K562 (cell line): ENCODE data around the gene TUBG2. TPM values are rescaled to one million over a fixed set of nuclear protein-coding genes. Genes with fewer than 3 reads are reported as not detected.

Source experiments
- EP400 ChIP-seq: fragments of 450-650 bp; IDR thresholded peaks from 2 replicates; pipeline ENCODE4 v1.6.1; 2017; ENCODE audit warnings: antibody characterized with exemption, mild to moderate bottlenecking, moderate library complexity
- ETV6 ChIP-seq, 3 experiments: fragments of 150-350 bp in 1 of 3; sonication (generic) in 1 of 3; formaldehyde crosslinking in 1 of 3; IDR thresholded peaks; 2 replicates each; pipeline versions ENCODE4 v1.6.1 to v1.8.0; 2014 to 2022; ENCODE audit warnings: borderline replicate concordance in 2 of 3, low read depth in 2 of 3, antibody characterized with exemption in 1 of 3, low read length in 1 of 3, mild to moderate bottlenecking in 1 of 3, missing genetic modification reagents in 1 of 3
- GABPB2 ChIP-seq: fragments of 250-450 bp; sonication (Bioruptor Pico); conservative IDR thresholded peaks from 2 replicates; pipeline ENCODE4 v1.5.1; 2021; ENCODE audit warnings: mild to moderate bottlenecking
- KAT2B ChIP-seq: IDR thresholded peaks from one replicate; pipeline ENCODE4 v1.6.1; 2012; ENCODE audit warnings: low read depth, mild to moderate bottlenecking, control low read depth, inconsistent platforms, low read length, moderate library complexity
- KDM2B ChIP-seq: fragments of 250-450 bp; sonication (Bioruptor Pico); IDR thresholded peaks from 2 replicates; pipeline ENCODE4 v1.8.0; 2021; ENCODE audit warnings: mild to moderate bottlenecking, moderate library complexity
- KLF1 ChIP-seq: fragments of 450-650 bp; IDR thresholded peaks from 2 replicates; pipeline ENCODE4 v1.6.1; 2016; ENCODE audit warnings: missing genetic modification characterization, missing compliant biosample characterization
- NFATC3 ChIP-seq: fragments of 450-650 bp; IDR thresholded peaks from 2 replicates; pipeline ENCODE4 v1.6.1; 2017; ENCODE audit warnings: mild to moderate bottlenecking
- RAD51 ChIP-seq: fragments of 450-650 bp; IDR thresholded peaks from 2 replicates; pipeline ENCODE4 v1.7.1; 2016; ENCODE audit warnings: low read depth, mild to moderate bottlenecking, borderline replicate concordance
- SMC3 ChIP-seq: conservative IDR thresholded peaks from 2 replicates; pipeline ENCODE4 v1.6.1; 2011; ENCODE audit warnings: low read depth, low read length, improper control_type of control experiment; ENCODE audit not compliant: insufficient read depth
- STAG1 ChIP-seq: sonication (generic); formaldehyde crosslinking; IDR thresholded peaks from 2 replicates; pipeline ENCODE4 v1.5.0; 2020; ENCODE audit warnings: missing genetic modification reagents, borderline replicate concordance
- ZNF778 ChIP-seq: fragments of 450-650 bp; formaldehyde crosslinking; IDR thresholded peaks from 2 replicates; pipeline ENCODE4 v1.4.0; 2020; ENCODE audit warnings: mild to moderate bottlenecking, moderate library complexity
- polyA plus RNA-seq, 8 experiments: library from polyadenylated mRNA; depleted of rRNA in 4 of 8; stranded (reverse) in 5 of 8; unstranded in 3 of 8; fragments of >200 nt; fragmentation: Nextera tagmentation in 2 of 8; fragmentation: Illumina TruSeq in 1 of 8; extraction: Ambion mirVana in 2 of 8; extraction: Trizol in 1 of 8; gene quantifications; 2 replicates each; pipeline versions ENCODE4 v1.2.1 to v1.2.3, GENCODE V29; 2011 to 2014; ENCODE audit warnings: inconsistent platforms in 1 of 8, missing spikeins in 1 of 8
- total RNA-seq, 7 experiments: library from RNA; depleted of rRNA in 6 of 7; stranded (reverse); fragments of >200 nt in 6 of 7; fragmentation: Illumina TruSeq in 2 of 7; extraction: Trizol in 2 of 7; gene quantifications; 2 replicates each; pipeline versions ENCODE4 v1.2.1 to v1.2.3, GENCODE V29; 2011 to 2021; ENCODE audit warnings: low replicate concordance in 1 of 7
- TF ChIP-seq, protein P1 (sequence below): fragments of 250-450 bp; sonication (Bioruptor Pico); IDR thresholded peaks from 2 replicates; pipeline ENCODE4 v1.4.0; 2020; ENCODE audit warnings: mild to moderate bottlenecking
- TF ChIP-seq, protein P2 (sequence below): fragments of 250-450 bp; sonication (Bioruptor Pico); IDR thresholded peaks from 2 replicates; pipeline ENCODE4 v1.9.0; 2021; ENCODE audit warnings: mild to moderate bottlenecking, inconsistent platforms
- TF ChIP-seq, protein P3 (sequence below): fragments of 450-650 bp; IDR thresholded peaks from one replicate; pipeline ENCODE4 v1.6.1; 2018; ENCODE audit warnings: mild to moderate bottlenecking, moderate library complexity; ENCODE audit not compliant: partially characterized antibody
- TF ChIP-seq, protein P4 (sequence below): fragments of 450-650 bp; formaldehyde crosslinking; IDR thresholded peaks from 2 replicates; pipeline ENCODE4 v1.4.0; 2022; ENCODE audit warnings: missing genetic modification characterization
- TF ChIP-seq, protein P5 (sequence below): sonication (generic); formaldehyde crosslinking; IDR thresholded peaks from 2 replicates; pipeline ENCODE4 v1.8.1; 2023; ENCODE audit warnings: mild to moderate bottlenecking, missing genetic modification reagents
- TF ChIP-seq, protein P6 (sequence below): sonication (generic); formaldehyde crosslinking; IDR thresholded peaks from 2 replicates; pipeline ENCODE4 v1.4.0; 2020; ENCODE audit warnings: mild to moderate bottlenecking, missing genetic modification reagents

Gene TUBG2
- total and polyA plus RNA-seq, 9 of the 15 experiments (the other 6 are each of a cell fraction or from before 2014, with no cell fraction given): 0.09 to 0.80 (median 0.24) TPM; not detected in 2

DNA sequence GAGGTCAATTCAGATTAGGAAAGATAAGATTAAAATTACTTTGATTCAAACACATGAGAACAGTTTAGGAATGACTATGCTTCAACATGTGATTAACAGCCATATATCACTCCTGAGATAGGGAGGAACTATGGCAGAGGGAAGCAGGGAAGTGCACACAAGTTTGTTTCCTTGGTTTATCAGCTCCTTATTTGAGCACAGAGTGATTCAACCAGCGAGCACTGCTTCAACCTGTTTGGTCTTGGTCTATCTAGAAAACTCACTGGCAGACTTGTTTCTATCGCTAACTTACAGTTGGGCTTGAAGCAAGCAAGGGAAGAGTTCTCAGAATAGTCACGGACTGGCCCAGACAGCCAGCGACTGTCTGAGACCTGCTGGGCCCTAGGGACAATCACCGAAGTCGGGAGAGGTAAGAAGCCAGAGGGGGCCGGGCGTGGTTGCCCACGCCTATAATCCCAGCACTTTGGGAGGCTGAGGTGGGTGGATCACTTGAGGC, 26.1 kb upstream of the TUBG2 start (continued):
- TF ChIP-seq, protein P1, sequence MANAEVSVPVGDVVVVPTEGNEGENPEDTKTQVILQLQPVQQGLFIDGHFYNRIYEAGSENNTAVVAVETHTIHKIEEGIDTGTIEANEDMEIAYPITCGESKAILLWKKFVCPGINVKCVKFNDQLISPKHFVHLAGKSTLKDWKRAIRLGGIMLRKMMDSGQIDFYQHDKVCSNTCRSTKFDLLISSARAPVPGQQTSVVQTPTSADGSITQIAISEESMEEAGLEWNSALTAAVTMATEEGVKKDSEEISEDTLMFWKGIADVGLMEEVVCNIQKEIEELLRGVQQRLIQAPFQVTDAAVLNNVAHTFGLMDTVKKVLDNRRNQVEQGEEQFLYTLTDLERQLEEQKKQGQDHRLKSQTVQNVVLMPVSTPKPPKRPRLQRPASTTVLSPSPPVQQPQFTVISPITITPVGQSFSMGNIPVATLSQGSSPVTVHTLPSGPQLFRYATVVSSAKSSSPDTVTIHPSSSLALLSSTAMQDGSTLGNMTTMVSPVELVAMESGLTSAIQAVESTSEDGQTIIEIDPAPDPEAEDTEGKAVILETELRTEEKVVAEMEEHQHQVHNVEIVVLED: no peak
- no peak for TF ChIP-seq KLF1 (tag)
- TF ChIP-seq, protein P2, sequence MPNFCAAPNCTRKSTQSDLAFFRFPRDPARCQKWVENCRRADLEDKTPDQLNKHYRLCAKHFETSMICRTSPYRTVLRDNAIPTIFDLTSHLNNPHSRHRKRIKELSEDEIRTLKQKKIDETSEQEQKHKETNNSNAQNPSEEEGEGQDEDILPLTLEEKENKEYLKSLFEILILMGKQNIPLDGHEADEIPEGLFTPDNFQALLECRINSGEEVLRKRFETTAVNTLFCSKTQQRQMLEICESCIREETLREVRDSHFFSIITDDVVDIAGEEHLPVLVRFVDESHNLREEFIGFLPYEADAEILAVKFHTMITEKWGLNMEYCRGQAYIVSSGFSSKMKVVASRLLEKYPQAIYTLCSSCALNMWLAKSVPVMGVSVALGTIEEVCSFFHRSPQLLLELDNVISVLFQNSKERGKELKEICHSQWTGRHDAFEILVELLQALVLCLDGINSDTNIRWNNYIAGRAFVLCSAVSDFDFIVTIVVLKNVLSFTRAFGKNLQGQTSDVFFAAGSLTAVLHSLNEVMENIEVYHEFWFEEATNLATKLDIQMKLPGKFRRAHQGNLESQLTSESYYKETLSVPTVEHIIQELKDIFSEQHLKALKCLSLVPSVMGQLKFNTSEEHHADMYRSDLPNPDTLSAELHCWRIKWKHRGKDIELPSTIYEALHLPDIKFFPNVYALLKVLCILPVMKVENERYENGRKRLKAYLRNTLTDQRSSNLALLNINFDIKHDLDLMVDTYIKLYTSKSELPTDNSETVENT (CRISPR knock-in tag): no peak
- peak; percentile 31; the same call in 1 of the 2 replicates for TF ChIP-seq RAD51
- TF ChIP-seq, protein P3, sequence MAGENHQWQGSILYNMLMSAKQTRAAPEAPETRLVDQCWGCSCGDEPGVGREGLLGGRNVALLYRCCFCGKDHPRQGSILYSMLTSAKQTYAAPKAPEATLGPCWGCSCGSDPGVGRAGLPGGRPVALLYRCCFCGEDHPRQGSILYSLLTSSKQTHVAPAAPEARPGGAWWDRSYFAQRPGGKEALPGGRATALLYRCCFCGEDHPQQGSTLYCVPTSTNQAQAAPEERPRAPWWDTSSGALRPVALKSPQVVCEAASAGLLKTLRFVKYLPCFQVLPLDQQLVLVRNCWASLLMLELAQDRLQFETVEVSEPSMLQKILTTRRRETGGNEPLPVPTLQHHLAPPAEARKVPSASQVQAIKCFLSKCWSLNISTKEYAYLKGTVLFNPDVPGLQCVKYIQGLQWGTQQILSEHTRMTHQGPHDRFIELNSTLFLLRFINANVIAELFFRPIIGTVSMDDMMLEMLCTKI: no peak
- TF ChIP-seq ETV6 (IDR thresholded peaks at IDR 0.05; ENCODE audit: borderline replicate concordance in 1 of 2, low read depth in 2 of 2, low read length in 1 of 2): no peak
- TF ChIP-seq ETV6 (CRISPR knock-in tag; IDR thresholded peaks at IDR 0.05; ENCODE audit: borderline replicate concordance): no peak
- TF ChIP-seq EP400: no peak
- TF ChIP-seq KDM2B (CRISPR knock-in tag): no peak
- TF ChIP-seq SMC3: no peak
- TF ChIP-seq, protein P4, sequence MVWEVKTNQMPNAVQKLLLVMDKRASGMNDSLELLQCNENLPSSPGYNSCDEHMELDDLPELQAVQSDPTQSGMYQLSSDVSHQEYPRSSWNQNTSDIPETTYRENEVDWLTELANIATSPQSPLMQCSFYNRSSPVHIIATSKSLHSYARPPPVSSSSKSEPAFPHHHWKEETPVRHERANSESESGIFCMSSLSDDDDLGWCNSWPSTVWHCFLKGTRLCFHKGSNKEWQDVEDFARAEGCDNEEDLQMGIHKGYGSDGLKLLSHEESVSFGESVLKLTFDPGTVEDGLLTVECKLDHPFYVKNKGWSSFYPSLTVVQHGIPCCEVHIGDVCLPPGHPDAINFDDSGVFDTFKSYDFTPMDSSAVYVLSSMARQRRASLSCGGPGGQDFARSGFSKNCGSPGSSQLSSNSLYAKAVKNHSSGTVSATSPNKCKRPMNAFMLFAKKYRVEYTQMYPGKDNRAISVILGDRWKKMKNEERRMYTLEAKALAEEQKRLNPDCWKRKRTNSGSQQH (CRISPR knock-in tag): no peak
- TF ChIP-seq STAG1 (CRISPR knock-in tag): no peak
- TF ChIP-seq, protein P5, sequence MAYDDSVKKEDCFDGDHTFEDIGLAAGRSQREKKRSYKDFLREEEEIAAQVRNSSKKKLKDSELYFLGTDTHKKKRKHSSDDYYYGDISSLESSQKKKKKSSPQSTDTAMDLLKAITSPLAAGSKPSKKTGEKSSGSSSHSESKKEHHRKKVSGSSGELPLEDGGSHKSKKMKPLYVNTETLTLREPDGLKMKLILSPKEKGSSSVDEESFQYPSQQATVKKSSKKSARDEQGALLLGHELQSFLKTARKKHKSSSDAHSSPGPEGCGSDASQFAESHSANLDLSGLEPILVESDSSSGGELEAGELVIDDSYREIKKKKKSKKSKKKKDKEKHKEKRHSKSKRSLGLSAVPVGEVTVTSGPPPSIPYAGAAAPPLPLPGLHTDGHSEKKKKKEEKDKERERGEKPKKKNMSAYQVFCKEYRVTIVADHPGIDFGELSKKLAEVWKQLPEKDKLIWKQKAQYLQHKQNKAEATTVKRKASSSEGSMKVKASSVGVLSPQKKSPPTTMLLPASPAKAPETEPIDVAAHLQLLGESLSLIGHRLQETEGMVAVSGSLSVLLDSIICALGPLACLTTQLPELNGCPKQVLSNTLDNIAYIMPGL (CRISPR knock-in tag): no peak
- TF ChIP-seq NFATC3: no peak
- TF ChIP-seq GABPB2 (CRISPR knock-in tag): no peak
- no peak for TF ChIP-seq KAT2B
- TF ChIP-seq, protein P6, sequence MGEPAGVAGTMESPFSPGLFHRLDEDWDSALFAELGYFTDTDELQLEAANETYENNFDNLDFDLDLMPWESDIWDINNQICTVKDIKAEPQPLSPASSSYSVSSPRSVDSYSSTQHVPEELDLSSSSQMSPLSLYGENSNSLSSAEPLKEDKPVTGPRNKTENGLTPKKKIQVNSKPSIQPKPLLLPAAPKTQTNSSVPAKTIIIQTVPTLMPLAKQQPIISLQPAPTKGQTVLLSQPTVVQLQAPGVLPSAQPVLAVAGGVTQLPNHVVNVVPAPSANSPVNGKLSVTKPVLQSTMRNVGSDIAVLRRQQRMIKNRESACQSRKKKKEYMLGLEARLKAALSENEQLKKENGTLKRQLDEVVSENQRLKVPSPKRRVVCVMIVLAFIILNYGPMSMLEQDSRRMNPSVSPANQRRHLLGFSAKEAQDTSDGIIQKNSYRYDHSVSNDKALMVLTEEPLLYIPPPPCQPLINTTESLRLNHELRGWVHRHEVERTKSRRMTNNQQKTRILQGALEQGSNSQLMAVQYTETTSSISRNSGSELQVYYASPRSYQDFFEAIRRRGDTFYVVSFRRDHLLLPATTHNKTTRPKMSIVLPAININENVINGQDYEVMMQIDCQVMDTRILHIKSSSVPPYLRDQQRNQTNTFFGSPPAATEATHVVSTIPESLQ: no peak
- TF ChIP-seq ZNF778: no peak
